ENCODE results near the gene FRMD5.
"Not testable (repeated sequence)": the region's sequence is repeated elsewhere in the genome, so short reads cannot be mapped to it uniquely, and the experiment has no call there.

The FRMD5 gene

DNA sequence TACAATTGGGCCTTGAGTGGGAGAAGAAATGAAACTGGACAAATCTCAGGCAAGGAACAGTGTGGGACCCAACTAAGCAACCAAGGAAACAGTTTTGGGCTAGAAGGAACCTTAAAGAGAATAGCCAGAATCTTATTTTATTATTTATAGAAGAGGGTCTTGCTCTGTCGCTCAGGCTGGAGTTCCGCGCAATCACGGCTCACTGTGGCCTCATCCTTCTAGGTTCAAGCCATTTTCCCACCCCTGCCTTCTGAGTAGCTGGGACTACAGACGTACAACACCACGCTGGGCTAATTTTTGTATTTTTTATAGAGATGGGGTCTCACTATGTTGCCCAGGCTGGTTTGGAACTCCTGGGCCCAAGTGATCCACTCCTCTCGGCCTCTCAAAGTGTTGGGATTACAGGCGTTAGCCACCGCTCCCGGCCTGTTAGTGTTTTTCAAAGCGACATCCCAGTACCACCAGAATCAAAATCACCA lies 369.0 kb downstream of the FRMD5 start:
- Histone ChIP-seq H3F3A (ENCODE audit: control insufficient read depth, insufficient read depth) (peaks cover 17% of the 10 kb centered on the region), H3K27ac (ENCODE audit: low read depth, low read length) (peak overlapping the region; percentile 83), H3K27me3 (ENCODE audit: control insufficient read depth, low read length) (no peaks in the 10 kb centered on the region), H3K4me1 (ENCODE audit: control insufficient read depth, low read length) (peaks cover 61% of the 10 kb centered on the region), H3K79me2 (ENCODE audit: control insufficient read depth, low read length) (peaks cover 98% of the 10 kb centered on the region), H3K4me2 (ENCODE audit: low read length) (peak overlapping the region; percentile 92), H4K20me1 (ENCODE audit: control insufficient read depth, insufficient read depth, low read depth, low read length) (peaks cover 13% of the 10 kb centered on the region; the same call in 1 of the 2 replicates), H3K36me3 (ENCODE audit: control insufficient read depth, low read length) (peaks cover 69% of the 10 kb centered on the region), H3K9me3 (ENCODE audit: control insufficient read depth, insufficient read depth, low read length) (no peaks in the 10 kb centered on the region), H3K9me2 (replicated peaks; ENCODE audit: control insufficient read depth, low read length) (no peaks in the 10 kb centered on the region), H3K4me3 (ENCODE audit: low read length) (peak overlapping the region; percentile 85)
- no peak for TF ChIP-seq EZH2phosphoT487 (IDR thresholded peaks at IDR 0.05; ENCODE audit: borderline replicate concordance, low read length)
- TF ChIP-seq, protein P1, sequence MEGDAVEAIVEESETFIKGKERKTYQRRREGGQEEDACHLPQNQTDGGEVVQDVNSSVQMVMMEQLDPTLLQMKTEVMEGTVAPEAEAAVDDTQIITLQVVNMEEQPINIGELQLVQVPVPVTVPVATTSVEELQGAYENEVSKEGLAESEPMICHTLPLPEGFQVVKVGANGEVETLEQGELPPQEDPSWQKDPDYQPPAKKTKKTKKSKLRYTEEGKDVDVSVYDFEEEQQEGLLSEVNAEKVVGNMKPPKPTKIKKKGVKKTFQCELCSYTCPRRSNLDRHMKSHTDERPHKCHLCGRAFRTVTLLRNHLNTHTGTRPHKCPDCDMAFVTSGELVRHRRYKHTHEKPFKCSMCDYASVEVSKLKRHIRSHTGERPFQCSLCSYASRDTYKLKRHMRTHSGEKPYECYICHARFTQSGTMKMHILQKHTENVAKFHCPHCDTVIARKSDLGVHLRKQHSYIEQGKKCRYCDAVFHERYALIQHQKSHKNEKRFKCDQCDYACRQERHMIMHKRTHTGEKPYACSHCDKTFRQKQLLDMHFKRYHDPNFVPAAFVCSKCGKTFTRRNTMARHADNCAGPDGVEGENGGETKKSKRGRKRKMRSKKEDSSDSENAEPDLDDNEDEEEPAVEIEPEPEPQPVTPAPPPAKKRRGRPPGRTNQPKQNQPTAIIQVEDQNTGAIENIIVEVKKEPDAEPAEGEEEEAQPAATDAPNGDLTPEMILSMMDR (IDR thresholded peaks at IDR 0.05; ENCODE audit: low read depth, low read length, poor library complexity, severe bottlenecking) = no peak

- Histone ChIP-seq H3K36me3 (ENCODE audit: control insufficient read depth, low read length) (peaks cover 68% of the 10 kb centered on the region), H3K27ac (ENCODE audit: low read depth, low read length) (peak overlapping the region; percentile 83), H3K4me1 (ENCODE audit: control insufficient read depth, low read length) (peaks cover 59% of the 10 kb centered on the region), H4K20me1 (ENCODE audit: control insufficient read depth, insufficient read depth, low read depth, low read length) (peaks cover 15% of the 10 kb centered on the region; the same call in 1 of the 2 replicates), H3K79me2 (ENCODE audit: control insufficient read depth, low read length) (peaks cover 98% of the 10 kb centered on the region), H3K4me2 (ENCODE audit: low read length) (peak overlapping the region; percentile 65; the same call in 1 of the 2 replicates), H3F3A (ENCODE audit: control insufficient read depth, insufficient read depth) (peaks cover 17% of the 10 kb centered on the region)
- not testable (repeated sequence) for H3K9me2 ChIP-seq (replicated peaks; ENCODE audit: control insufficient read depth, low read length); H3K9me3 ChIP-seq (ENCODE audit: control insufficient read depth, insufficient read depth, low read length); H3K4me3 ChIP-seq (ENCODE audit: low read length); H3K27me3 ChIP-seq (ENCODE audit: control insufficient read depth, low read length)
Observed at GRCh38 chr15:43825305-43825704, 369.8 kb downstream of the FRMD5 start.

- Histone ChIP-seq H3K27ac (ENCODE audit: low read depth, low read length) (peak within 1 kb of the TSS; percentile 83), H3K4me2 (ENCODE audit: low read length) (peak within 1 kb of the TSS; percentile 65), H4K20me1 (ENCODE audit: control insufficient read depth, insufficient read depth, low read depth, low read length) (peaks cover 8% of the 10 kb centered on the region; the same call in 1 of the 2 replicates), H3K9me2 (replicated peaks; ENCODE audit: control insufficient read depth, low read length) (no peaks in the 10 kb centered on the region), H3K36me3 (ENCODE audit: control insufficient read depth, low read length) (peaks cover 68% of the 10 kb centered on the region), H3K27me3 (ENCODE audit: control insufficient read depth, low read length) (no peaks in the 10 kb centered on the region), H3F3A (ENCODE audit: control insufficient read depth, insufficient read depth) (peaks cover 14% of the 10 kb centered on the region), H3K79me2 (ENCODE audit: control insufficient read depth, low read length) (peaks cover 98% of the 10 kb centered on the region), H3K9me3 (ENCODE audit: control insufficient read depth, insufficient read depth, low read length) (no peaks in the 10 kb centered on the region), H3K4me1 (ENCODE audit: control insufficient read depth, low read length) (peaks cover 58% of the 10 kb centered on the region), H3K4me3 (ENCODE audit: low read length) (peak within 1 kb of the TSS; percentile 98)
- no peak for TF ChIP-seq EZH2phosphoT487 (IDR thresholded peaks at IDR 0.05; ENCODE audit: borderline replicate concordance, low read length)
- TF ChIP-seq, protein P1 (IDR thresholded peaks at IDR 0.05; ENCODE audit: low read depth, low read length, poor library complexity, severe bottlenecking) = no peak
Observed at GRCh38 chr15:43824302-43825246, 370.5 kb downstream of the FRMD5 start, which contains the start of gene MFAP1. MFAP1 (minus strand) TSS chr15:43824690; CDS start chr15:43824569, 121 bp downstream.
